Astrocyte of the cerebellum (primary cell): ENCODE data around the gene NOSIP.

Experiments used
- DNase-seq: peaks from one replicate; pipeline ENCODE4 v3.0.0-alpha.2; 2011; ENCODE audit warnings: low read depth
- H3K4me3 ChIP-seq: 2 replicates; pipeline ENCODE4 v1.5.1; 2011; ENCODE audit warnings: mild to moderate bottlenecking, low read depth, low read length, moderate library complexity
- in situ Hi-C: cut with HindIII; loops from 2 replicates; pipeline ENCODE4 v1.10.0; 2017; ENCODE audit warnings: low sequenced_read_pairs
- TF ChIP-seq, protein P1 (sequence below): IDR thresholded peaks from 2 replicates; pipeline ENCODE4 v1.5.1; 2012; ENCODE audit warnings: low read length, low read depth, moderate library complexity, mild to moderate bottlenecking; ENCODE audit errors: missing control alignments

Gene NOSIP

DNA sequence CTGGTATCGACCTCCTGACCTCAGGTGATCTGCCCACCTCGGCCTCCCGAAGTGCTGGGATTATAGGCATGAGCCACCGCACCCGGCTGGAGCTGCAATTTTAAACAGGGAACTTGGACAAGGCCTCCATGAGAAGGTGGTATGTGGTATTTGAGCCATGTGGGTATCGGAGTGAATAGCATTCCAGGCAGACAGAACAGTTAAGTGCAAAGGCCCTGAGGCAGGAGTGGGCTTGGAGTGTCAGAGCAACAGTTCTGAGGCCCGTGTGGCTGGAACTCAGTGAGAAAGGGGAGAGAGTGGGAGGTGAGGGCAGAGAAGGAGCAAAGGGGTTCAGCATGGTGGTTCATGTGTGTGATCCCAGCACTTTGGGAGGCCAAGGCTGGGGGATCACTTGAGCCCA, 49.6 kb downstream of the NOSIP start:
- in situ Hi-C loops = no loop called here
- no peak for DNase-seq
- H3K4me3 ChIP-seq = no peak overlapping the region
- TF ChIP-seq, protein P1, sequence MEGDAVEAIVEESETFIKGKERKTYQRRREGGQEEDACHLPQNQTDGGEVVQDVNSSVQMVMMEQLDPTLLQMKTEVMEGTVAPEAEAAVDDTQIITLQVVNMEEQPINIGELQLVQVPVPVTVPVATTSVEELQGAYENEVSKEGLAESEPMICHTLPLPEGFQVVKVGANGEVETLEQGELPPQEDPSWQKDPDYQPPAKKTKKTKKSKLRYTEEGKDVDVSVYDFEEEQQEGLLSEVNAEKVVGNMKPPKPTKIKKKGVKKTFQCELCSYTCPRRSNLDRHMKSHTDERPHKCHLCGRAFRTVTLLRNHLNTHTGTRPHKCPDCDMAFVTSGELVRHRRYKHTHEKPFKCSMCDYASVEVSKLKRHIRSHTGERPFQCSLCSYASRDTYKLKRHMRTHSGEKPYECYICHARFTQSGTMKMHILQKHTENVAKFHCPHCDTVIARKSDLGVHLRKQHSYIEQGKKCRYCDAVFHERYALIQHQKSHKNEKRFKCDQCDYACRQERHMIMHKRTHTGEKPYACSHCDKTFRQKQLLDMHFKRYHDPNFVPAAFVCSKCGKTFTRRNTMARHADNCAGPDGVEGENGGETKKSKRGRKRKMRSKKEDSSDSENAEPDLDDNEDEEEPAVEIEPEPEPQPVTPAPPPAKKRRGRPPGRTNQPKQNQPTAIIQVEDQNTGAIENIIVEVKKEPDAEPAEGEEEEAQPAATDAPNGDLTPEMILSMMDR = no peak

DNA sequence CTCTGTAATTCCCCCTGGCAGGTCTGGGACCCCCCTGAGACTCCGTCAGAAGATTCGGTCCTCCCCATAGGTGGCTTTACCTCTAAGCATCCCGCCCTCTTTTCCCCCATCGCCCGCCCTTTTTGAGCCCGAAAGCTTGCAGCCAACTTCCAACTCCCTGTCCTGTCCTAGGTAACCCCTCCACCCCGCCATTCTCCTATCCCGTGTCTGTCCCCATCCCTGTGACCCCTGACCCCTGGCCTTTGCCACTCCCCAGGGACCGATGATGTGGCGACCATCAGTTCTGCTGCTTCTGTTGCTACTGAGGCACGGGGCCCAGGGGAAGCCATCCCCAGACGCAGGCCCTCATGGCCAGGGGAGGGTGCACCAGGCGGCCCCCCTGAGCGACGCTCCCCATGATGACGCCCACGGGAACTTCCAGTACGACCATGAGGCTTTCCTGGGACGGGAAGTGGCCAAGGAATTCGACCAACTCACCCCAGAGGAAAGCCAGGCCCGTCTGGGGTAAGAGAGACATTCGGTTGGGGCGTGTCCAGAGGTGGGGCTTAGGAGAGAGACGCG, 52.1 kb downstream of the NOSIP start:
- TF ChIP-seq, protein P1 = no peak

DNA sequence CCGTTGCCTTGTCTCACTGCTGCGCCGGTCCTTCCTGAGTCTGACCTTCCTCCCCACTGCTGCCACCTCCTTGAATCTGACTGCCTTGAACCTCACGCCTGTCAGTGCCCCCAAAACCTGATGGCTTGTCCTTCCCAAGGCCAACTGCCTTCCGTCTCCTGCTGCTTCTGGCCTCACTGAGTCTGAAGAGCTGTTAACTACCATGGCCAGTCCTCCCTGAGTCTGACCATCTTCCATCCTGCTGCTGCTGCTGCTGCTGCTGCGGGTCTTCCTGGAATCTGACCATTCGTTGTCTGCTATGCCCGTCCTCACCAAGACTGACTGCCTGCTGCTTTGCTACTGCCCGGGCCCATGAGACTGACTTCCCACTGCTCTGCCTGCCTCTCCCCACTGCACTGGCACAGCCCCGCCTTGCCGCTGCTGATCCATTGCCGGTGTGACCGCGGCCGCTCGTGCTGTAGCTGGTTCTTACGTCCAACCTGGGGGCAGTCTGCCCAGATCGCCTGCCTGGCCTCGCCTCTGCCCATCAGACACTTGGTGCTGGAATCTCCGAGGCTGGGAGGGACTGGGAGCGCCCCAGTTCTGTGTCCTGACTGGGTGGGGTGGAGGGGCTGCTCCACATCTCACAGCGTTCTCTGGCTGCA, 55.4 kb downstream of the NOSIP start:
- H3K4me3 ChIP-seq = no peak overlapping the region
- TF ChIP-seq, protein P1 = no peak
- DNase-seq = no peak
- in situ Hi-C loops = no loop called here

More for the DNA sequence above, 52.1 kb downstream of the NOSIP start:
- peak overlapping the region; percentile 66 for H3K4me3 ChIP-seq
- in situ Hi-C loops = no loop called here
- no peak for DNase-seq

DNA sequence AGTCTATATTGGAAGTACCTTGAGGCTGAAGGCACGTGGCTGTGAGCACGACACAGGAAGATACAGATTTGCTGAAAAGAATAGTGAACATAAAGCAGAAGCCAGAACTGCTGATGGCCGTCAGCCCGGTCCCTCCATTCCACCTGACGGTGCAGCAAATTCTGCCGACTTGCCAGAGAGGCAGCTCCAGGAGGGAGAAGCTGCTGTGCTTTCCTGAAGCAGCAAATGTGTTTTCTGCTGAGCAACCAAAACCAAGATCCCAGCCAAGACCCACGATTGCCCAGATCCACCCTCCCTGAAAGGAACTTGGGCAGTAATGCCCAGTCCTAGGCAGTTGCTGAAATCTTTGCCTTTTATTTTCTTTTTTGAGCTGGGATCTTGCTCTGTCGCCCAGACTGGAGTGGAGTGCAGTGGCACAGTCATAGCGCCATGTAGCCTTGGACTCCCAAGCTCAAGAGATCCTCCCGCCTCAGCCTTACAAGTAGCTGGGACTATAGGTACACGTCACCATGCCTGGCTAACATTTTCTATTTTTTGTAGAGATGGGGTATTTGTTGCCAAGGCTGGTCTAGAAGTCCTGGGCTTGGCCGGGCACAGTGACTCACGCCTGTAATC, 59.5 kb downstream of the NOSIP start:
- DNase-seq = no peak
- in situ Hi-C loops = no loop called here
- TF ChIP-seq, protein P1 = no peak
- H3K4me3 ChIP-seq = no peak overlapping the region

DNA sequence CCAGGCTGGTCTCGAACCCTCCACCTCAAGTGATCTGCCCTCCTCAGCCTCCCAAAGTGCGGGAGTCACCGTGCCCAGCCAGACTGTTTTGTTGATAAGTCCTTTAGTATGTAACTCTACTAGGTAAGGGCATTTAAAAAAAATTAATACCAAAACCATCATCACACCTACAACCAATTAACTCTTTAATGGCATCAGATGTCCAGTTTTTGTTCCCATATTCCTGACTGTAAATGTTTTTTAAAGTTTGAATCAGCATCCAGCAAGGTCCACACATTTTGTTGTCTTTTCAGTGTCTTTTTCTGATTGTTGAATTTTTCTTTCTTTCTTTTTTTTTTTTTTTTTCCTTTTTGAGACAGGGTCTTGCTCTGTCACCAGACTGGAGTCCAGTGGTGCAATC, 62.3 kb downstream of the NOSIP start:
- in situ Hi-C loops = loop anchor here (10.0 kb wide), 1 partner anchor 127 kb away; the partner anchor contains the start of genes RRAS and SCAF1
- H3K4me3 ChIP-seq = no peak overlapping the region
- DNase-seq = no peak
- TF ChIP-seq, protein P1 = no peak

DNA sequence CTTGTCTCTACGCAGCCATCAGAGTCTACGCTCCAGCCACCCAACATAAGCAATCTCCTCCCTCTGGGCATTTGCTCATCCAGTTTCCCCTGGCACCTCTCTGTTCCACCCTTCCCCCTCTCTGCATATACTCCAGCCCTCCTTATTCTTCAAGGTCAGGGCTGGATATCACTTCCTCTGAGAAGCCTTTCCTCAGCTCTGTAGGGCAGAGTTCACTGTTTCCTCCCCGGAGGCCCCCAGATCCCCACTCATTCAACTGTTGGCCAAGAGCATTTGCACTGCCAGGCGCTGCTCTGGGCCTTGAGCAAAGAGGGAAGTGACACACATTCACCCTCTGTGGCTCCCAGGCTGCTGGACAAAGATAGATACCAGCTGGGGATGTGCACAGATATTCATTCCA, 64.6 kb downstream of the NOSIP start:
- H3K4me3 ChIP-seq = no peak overlapping the region
- TF ChIP-seq, protein P1 = no peak
- in situ Hi-C loops = loop anchor here (10.0 kb wide), 1 partner anchor 129 kb away; the partner anchor contains the start of genes RRAS and SCAF1
- DNase-seq = no peak
